ENCODE measurements around the gene TOX2. TPM values are rescaled to one million over a fixed set of nuclear protein-coding genes. Genes with fewer than 3 reads are reported as not detected.

TOX2 gene
- total RNA-seq, 1 donor: 1.1 TPM

DNA sequence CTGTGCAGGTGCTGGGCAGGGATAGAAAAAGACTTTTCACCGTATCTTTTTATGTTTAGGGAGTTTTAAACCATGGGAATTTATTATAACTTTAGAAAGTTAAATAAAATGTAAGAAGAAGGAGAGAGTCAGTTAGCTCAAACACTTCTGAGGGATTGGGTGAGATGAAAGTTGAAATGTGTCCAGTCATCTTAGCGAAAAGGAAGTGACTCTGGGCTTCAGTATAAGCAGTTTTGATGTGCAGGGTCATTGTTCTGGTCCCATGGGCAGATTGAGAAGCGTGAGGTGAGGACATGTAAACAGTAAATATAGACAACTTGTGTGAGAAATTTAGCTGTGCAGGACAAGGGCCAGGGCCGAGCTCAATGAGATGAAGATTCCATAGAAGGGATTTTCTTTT is 66.9 kb downstream of the TOX2 start:
- TF ChIP-seq, protein P1, sequence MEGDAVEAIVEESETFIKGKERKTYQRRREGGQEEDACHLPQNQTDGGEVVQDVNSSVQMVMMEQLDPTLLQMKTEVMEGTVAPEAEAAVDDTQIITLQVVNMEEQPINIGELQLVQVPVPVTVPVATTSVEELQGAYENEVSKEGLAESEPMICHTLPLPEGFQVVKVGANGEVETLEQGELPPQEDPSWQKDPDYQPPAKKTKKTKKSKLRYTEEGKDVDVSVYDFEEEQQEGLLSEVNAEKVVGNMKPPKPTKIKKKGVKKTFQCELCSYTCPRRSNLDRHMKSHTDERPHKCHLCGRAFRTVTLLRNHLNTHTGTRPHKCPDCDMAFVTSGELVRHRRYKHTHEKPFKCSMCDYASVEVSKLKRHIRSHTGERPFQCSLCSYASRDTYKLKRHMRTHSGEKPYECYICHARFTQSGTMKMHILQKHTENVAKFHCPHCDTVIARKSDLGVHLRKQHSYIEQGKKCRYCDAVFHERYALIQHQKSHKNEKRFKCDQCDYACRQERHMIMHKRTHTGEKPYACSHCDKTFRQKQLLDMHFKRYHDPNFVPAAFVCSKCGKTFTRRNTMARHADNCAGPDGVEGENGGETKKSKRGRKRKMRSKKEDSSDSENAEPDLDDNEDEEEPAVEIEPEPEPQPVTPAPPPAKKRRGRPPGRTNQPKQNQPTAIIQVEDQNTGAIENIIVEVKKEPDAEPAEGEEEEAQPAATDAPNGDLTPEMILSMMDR (IDR thresholded peaks at IDR 0.05; ENCODE audit: extremely low read depth, low read depth, low read length): no peak
- Histone ChIP-seq H3K27me3 (ENCODE audit: insufficient read depth, low read length) (no peaks in the 10 kb centered on the region), H3K4me1 (ENCODE audit: insufficient read depth, low read length) (peaks cover 8% of the 10 kb centered on the region), H3K4me2 (ENCODE audit: insufficient read depth, low read length) (no peak overlapping the region), H4K20me1 (ENCODE audit: insufficient read depth, low read length) (no peaks in the 10 kb centered on the region), H2AFZ (ENCODE audit: low read length) (no peak overlapping the region), H3K79me2 (ENCODE audit: insufficient read depth, low read length) (no peaks in the 10 kb centered on the region), H3K4me3 (ENCODE audit: insufficient read depth, low read length) (no peak overlapping the region), H3K27ac (ENCODE audit: low read depth, low read length) (no peak overlapping the region), H3K9me3 (ENCODE audit: low read depth, low read length) (no peaks in the 10 kb centered on the region), H3K36me3 (ENCODE audit: insufficient read depth, low read length) (no peaks in the 10 kb centered on the region)
- DNase-seq (ENCODE audit: insufficient read length, low spot score, missing footprints): no peak

DNA sequence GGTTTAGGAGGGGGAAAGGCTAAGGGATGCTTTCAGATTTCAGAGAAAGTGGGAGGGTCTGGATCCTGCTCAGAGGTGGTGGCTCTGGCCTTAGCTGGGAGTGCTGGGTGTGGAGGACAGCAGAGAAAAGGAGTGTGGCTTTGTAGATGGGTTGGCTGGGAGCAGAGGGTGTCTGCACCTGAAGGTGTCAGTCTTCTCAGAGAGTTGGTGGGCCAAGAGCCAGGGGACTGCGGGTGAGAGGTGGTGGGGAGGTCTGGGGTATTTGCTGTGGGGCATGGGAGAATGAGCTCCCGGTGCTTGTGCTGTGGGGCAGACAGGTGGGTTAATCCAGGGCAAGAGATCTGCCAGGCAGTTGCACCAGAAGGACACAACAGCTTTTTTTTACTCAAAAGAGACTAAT is 67.4 kb downstream of the TOX2 start:
- H3K4me3 ChIP-seq (ENCODE audit: insufficient read depth, low read length): no peak overlapping the region
- H3K4me1 ChIP-seq (ENCODE audit: insufficient read depth, low read length): peaks cover 8% of the 10 kb centered on the region
- H3K79me2 ChIP-seq (ENCODE audit: insufficient read depth, low read length): no peaks in the 10 kb centered on the region
- no peaks in the 10 kb centered on the region for H3K27me3 ChIP-seq (ENCODE audit: insufficient read depth, low read length)
- no peaks in the 10 kb centered on the region for H4K20me1 ChIP-seq (ENCODE audit: insufficient read depth, low read length)
- no peak overlapping the region for H3K27ac ChIP-seq (ENCODE audit: low read depth, low read length)
- no peak overlapping the region for H2AFZ ChIP-seq (ENCODE audit: low read length)
- H3K36me3 ChIP-seq (ENCODE audit: insufficient read depth, low read length): no peaks in the 10 kb centered on the region
- TF ChIP-seq, protein P1 (IDR thresholded peaks at IDR 0.05; ENCODE audit: extremely low read depth, low read depth, low read length): no peak
- H3K4me2 ChIP-seq (ENCODE audit: insufficient read depth, low read length): no peak overlapping the region
- no peaks in the 10 kb centered on the region for H3K9me3 ChIP-seq (ENCODE audit: low read depth, low read length)
- DNase-seq (ENCODE audit: insufficient read length, low spot score, missing footprints): no peak

DNA sequence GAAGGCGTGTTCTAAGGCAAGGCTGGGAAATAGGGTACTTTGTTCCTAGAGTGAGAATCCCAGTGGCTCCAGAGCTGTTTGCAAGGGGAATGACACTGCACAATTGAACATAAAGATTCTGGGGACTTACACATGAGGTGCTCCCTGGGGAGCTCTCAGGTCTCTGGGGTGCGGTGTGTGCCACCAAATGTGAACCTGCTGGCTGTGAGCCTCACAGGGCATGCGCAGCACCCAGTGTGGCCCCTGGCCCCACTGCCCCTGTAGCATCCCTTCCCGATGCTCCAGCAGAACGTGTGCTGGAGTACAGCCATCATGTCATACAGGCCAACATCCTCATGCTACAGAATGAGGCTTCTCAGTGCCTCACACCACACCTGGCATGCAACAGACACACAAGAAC is 68.2 kb downstream of the TOX2 start:
- Histone ChIP-seq H3K79me2 (ENCODE audit: insufficient read depth, low read length) (no peaks in the 10 kb centered on the region), H3K4me2 (ENCODE audit: insufficient read depth, low read length) (no peak overlapping the region), H3K36me3 (ENCODE audit: insufficient read depth, low read length) (no peaks in the 10 kb centered on the region), H3K27me3 (ENCODE audit: insufficient read depth, low read length) (no peaks in the 10 kb centered on the region), H3K27ac (ENCODE audit: low read depth, low read length) (no peak overlapping the region), H2AFZ (ENCODE audit: low read length) (no peak overlapping the region), H4K20me1 (ENCODE audit: insufficient read depth, low read length) (no peaks in the 10 kb centered on the region), H3K4me1 (ENCODE audit: insufficient read depth, low read length) (peaks cover under 1% of the 10 kb centered on the region), H3K4me3 (ENCODE audit: insufficient read depth, low read length) (no peak overlapping the region), H3K9me3 (ENCODE audit: low read depth, low read length) (no peaks in the 10 kb centered on the region)
- DNase-seq (ENCODE audit: insufficient read length, low spot score, missing footprints): no peak
- TF ChIP-seq, protein P1 (IDR thresholded peaks at IDR 0.05; ENCODE audit: extremely low read depth, low read depth, low read length): no peak

DNA sequence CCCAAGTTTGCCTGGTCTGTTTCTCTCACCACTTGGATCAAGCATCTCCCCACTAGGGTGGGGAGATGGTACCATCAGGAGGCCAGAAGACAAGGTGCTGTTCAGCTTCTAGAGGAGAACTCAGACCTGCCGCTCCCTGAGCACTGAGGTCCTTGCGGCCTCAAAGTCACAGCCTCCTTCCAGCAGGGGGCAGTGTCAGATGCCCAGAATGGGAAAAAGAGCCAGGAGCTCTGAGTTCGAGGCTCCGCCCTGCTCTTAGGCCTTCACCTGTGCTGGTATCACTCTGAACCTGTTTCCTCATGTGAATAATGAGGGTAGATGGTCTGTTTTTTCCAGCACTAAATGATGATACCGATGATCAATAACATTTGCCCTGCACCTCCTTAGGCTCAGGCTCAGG is 68.7 kb downstream of the TOX2 start:
- Histone ChIP-seq H3K4me2 (ENCODE audit: insufficient read depth, low read length) (no peak overlapping the region), H3K36me3 (ENCODE audit: insufficient read depth, low read length) (no peaks in the 10 kb centered on the region), H2AFZ (ENCODE audit: low read length) (no peak overlapping the region), H3K4me1 (ENCODE audit: insufficient read depth, low read length) (no peaks in the 10 kb centered on the region), H3K4me3 (ENCODE audit: insufficient read depth, low read length) (no peak overlapping the region), H3K27ac (ENCODE audit: low read depth, low read length) (no peak overlapping the region), H3K9me3 (ENCODE audit: low read depth, low read length) (no peaks in the 10 kb centered on the region), H4K20me1 (ENCODE audit: insufficient read depth, low read length) (no peaks in the 10 kb centered on the region), H3K79me2 (ENCODE audit: insufficient read depth, low read length) (no peaks in the 10 kb centered on the region), H3K27me3 (ENCODE audit: insufficient read depth, low read length) (no peaks in the 10 kb centered on the region)
- no peak for DNase-seq (ENCODE audit: insufficient read length, low spot score, missing footprints)
- TF ChIP-seq, protein P1 (IDR thresholded peaks at IDR 0.05; ENCODE audit: extremely low read depth, low read depth, low read length): peak; percentile 32
